ENCODE measurements around the gene EBP.

The EBP gene

GRCh38 chrX:48491809-48492208 lies 29.8 kb upstream of the EBP start:
- no peak for TF ChIP-seq CTCF (conservative IDR thresholded peaks at IDR 0.05; ENCODE audit: control insufficient read depth, insufficient read depth, low read depth, low read length)
- no peak overlapping the region for H3K4me3 ChIP-seq (ENCODE audit: control insufficient read depth, low read depth, low read length)
- no peak for DNase-seq (ENCODE audit: low read depth)

GRCh38 chrX:48492293-48492910 lies 29.2 kb upstream of the EBP start:
- DNase-seq (ENCODE audit: low read depth) = peak; percentile 75
- no peak for TF ChIP-seq CTCF (conservative IDR thresholded peaks at IDR 0.05; ENCODE audit: control insufficient read depth, insufficient read depth, low read depth, low read length)
- H3K4me3 ChIP-seq (ENCODE audit: control insufficient read depth, low read depth, low read length) = no peak overlapping the region

GRCh38 chrX:48493890-48494364 lies 27.7 kb upstream of the EBP start:
- H3K4me3 ChIP-seq (ENCODE audit: control insufficient read depth, low read depth, low read length) = no peak overlapping the region
- peak; percentile 47 for TF ChIP-seq CTCF (conservative IDR thresholded peaks at IDR 0.05; ENCODE audit: control insufficient read depth, insufficient read depth, low read depth, low read length)
- peak; percentile 58 for DNase-seq (ENCODE audit: low read depth)

GRCh38 chrX:48496660-48497059 lies 24.9 kb upstream of the EBP start:
- no peak for TF ChIP-seq CTCF (conservative IDR thresholded peaks at IDR 0.05; ENCODE audit: control insufficient read depth, insufficient read depth, low read depth, low read length)
- no peak overlapping the region for H3K4me3 ChIP-seq (ENCODE audit: control insufficient read depth, low read depth, low read length)
- peak; percentile 55 for DNase-seq (ENCODE audit: low read depth)

- no peak for DNase-seq (ENCODE audit: low read depth)
These were observed 23.7 kb upstream of the EBP start for GRCh38 chrX:48497871-48498270.

GRCh38 chrX:48498374-48498809 lies 23.2 kb upstream of the EBP start:
- DNase-seq (ENCODE audit: low read depth) = peak; percentile 89
- TF ChIP-seq CTCF (conservative IDR thresholded peaks at IDR 0.05; ENCODE audit: control insufficient read depth, insufficient read depth, low read depth, low read length) = no peak
- H3K4me3 ChIP-seq (ENCODE audit: control insufficient read depth, low read depth, low read length) = no peak overlapping the region

More at GRCh38 chrX:48497871-48498270, 23.7 kb upstream of the EBP start:
- H3K4me3 ChIP-seq (ENCODE audit: control insufficient read depth, low read depth, low read length) = no peak overlapping the region
- no peak for TF ChIP-seq CTCF (conservative IDR thresholded peaks at IDR 0.05; ENCODE audit: control insufficient read depth, insufficient read depth, low read depth, low read length)
